Thoracic aorta (tissue), 2 donors: Measurements from ENCODE around the gene ASCL4. TPM values are rescaled to one million over a fixed set of nuclear protein-coding genes. Genes with fewer than 3 reads are reported as not detected.

Experiments used
- ATAC-seq: fragments of 150-250 bp; one replicate; pipeline ENCODE4 v1.8.0; 2017; ENCODE audit warnings: low read depth; ENCODE audit not compliant: insufficient number of reproducible peaks, low FRiP score
- DNase-seq: peaks from one replicate; pipeline ENCODE4 v3.0.0-alpha.2; 2020; ENCODE audit warnings: low spot score
- H3K27ac ChIP-seq, 2 donors: fragments of 200-600 bp; sonication (generic); 1 replicate in 1 of 2; 2 replicates in 1 of 2; pipeline ENCODE4 v1.5.1; 2016; ENCODE audit warnings: mild to moderate bottlenecking in 2 of 2, moderate library complexity in 2 of 2
- H3K27me3 ChIP-seq: fragments of 200-600 bp; sonication (generic); replicated peaks from 2 replicates; pipeline ENCODE4 v1.6.0; 2016; ENCODE audit warnings: mild to moderate bottlenecking; ENCODE audit not compliant: insufficient read depth
- H3K36me3 ChIP-seq: fragments of 200-600 bp; sonication (generic); one replicate; pipeline ENCODE4 v1.5.1; 2016
- H3K4me1 ChIP-seq, 2 donors: fragments of 200-600 bp; sonication (generic); 1 replicate in 1 of 2; 2 replicates in 1 of 2; pipeline versions ENCODE4 v1.5.1 to v1.6.0; 2016; ENCODE audit warnings: low read depth in 2 of 2, mild to moderate bottlenecking in 1 of 2; ENCODE audit not compliant: control insufficient read depth in 1 of 2
- H3K4me3 ChIP-seq: fragments of 200-600 bp; sonication (generic); 2 replicates; pipeline ENCODE4 v1.5.1; 2016; ENCODE audit warnings: mild to moderate bottlenecking
- H3K9me3 ChIP-seq: fragments of 200-600 bp; sonication (generic); 2 replicates; pipeline ENCODE4 v1.5.1; 2016
- CTCF ChIP-seq: fragments of 200-600 bp; sonication (generic); IDR thresholded peaks from one replicate; pipeline ENCODE4 v1.5.1; 2019; ENCODE audit warnings: antibody characterized with exemption
- total RNA-seq, 2 donors: library from RNA; depleted of rRNA; stranded (reverse); fragments of >200 nt; gene quantifications; one replicate each; pipeline versions ENCODE4 v1.1.0 to v1.2.3, GENCODE V29; 2016

The ASCL4 gene
- total RNA-seq, 2 donors from 2014 or later = not detected

GRCh38 chr12:107734139-107734538 lies 40.4 kb upstream of the ASCL4 start:
- H3K9me3 ChIP-seq = no peaks in the 10 kb centered on the region
- H3K27me3 ChIP-seq = no peaks in the 10 kb centered on the region
- no peak for TF ChIP-seq CTCF
- no peak for DNase-seq
- ATAC-seq = no peak
- H3K4me3 ChIP-seq = no peak overlapping the region
- peaks cover 46% of the 10 kb centered on the region for H3K36me3 ChIP-seq
- H3K27ac ChIP-seq = no peak overlapping the region
- no peaks in the 10 kb centered on the region for H3K4me1 ChIP-seq

GRCh38 chr12:107735763-107736162 lies 38.7 kb upstream of the ASCL4 start:
- H3K4me1 ChIP-seq = no peaks in the 10 kb centered on the region
- H3K4me3 ChIP-seq = no peak overlapping the region
- no peak for TF ChIP-seq CTCF
- no peak overlapping the region for H3K27ac ChIP-seq
- no peaks in the 10 kb centered on the region for H3K27me3 ChIP-seq
- no peak for ATAC-seq
- peaks cover 54% of the 10 kb centered on the region for H3K36me3 ChIP-seq
- no peaks in the 10 kb centered on the region for H3K9me3 ChIP-seq
- DNase-seq = no peak

- ATAC-seq = no peak
- DNase-seq = no peak
- Histone ChIP-seq H3K4me1 (no peaks in the 10 kb centered on the region), H3K36me3 (peaks cover 65% of the 10 kb centered on the region), H3K27me3 (no peaks in the 10 kb centered on the region), H3K4me3 (no peak overlapping the region), H3K27ac (no peak overlapping the region), H3K9me3 (no peaks in the 10 kb centered on the region)
- no peak for TF ChIP-seq CTCF
These were observed 37.6 kb upstream of the ASCL4 start for GRCh38 chr12:107736914-107737313.

GRCh38 chr12:107748472-107748871 lies 26.0 kb upstream of the ASCL4 start:
- no peak overlapping the region for H3K27ac ChIP-seq
- TF ChIP-seq CTCF = no peak
- DNase-seq (no peak), ATAC-seq (no peak)
- H3K4me3 ChIP-seq = no peak overlapping the region
- H3K27me3 ChIP-seq = no peaks in the 10 kb centered on the region
- peaks cover 8 to 14% of the 10 kb centered on the region in 2 donors for H3K4me1 ChIP-seq
- H3K9me3 ChIP-seq = no peaks in the 10 kb centered on the region
- peaks cover 41% of the 10 kb centered on the region for H3K36me3 ChIP-seq

GRCh38 chr12:107749083-107749482 lies 25.4 kb upstream of the ASCL4 start:
- Histone ChIP-seq H3K9me3 (no peaks in the 10 kb centered on the region), H3K4me3 (no peak overlapping the region), H3K27me3 (no peaks in the 10 kb centered on the region), H3K27ac (no peak overlapping the region), H3K36me3 (peaks cover 41% of the 10 kb centered on the region), H3K4me1 (peaks cover 8 to 14% of the 10 kb centered on the region in 2 donors)
- TF ChIP-seq CTCF = no peak
- no peak for ATAC-seq
- no peak for DNase-seq
